Muscle of arm (tissue), 12 donors: Measurements from ENCODE around the gene MYO16. TPM values are rescaled to one million over a fixed set of nuclear protein-coding genes. Genes with fewer than 3 reads are reported as not detected.
"Not testable (repeated sequence)": the region's sequence is repeated elsewhere in the genome, so short reads cannot be mapped to it uniquely, and the experiment has no call there.

Experiments
- DNase-seq: peaks from one replicate; pipeline ENCODE4 v3.0.0-alpha.2; 2013
- polyA plus RNA-seq, 12 donors: library from polyadenylated mRNA; unstranded; fragments of 120-200 nt; gene quantifications; one replicate each; pipeline ENCODE4 v1.2.1, GENCODE V29; 2013; ENCODE audit not compliant: insufficient read length in 12 of 12

Gene MYO16
- polyA plus RNA-seq, 12 donors: 7.0 to 21.6 (median 16.9) TPM; not detected in 1

DNA sequence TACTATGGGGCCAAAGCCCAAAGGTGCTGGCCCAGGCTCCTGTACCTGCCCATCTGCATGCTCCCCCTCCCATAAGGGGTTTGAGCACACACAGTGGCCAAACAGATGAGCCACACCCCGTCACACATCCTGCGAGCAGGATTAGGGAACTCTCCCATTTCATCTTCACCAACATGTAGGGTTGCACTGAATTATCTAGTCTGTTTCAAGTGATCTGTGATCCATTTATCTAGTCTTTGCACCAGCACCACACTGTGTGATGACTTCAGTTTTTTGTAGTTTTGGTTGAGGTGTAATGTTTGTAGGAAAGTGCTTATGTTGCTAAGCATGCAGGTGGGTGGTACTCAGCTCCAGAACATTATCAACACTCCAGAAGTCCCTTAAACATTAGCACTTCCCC lies 249.3 kb downstream of the MYO16 start:
- DNase-seq: no peak

DNA sequence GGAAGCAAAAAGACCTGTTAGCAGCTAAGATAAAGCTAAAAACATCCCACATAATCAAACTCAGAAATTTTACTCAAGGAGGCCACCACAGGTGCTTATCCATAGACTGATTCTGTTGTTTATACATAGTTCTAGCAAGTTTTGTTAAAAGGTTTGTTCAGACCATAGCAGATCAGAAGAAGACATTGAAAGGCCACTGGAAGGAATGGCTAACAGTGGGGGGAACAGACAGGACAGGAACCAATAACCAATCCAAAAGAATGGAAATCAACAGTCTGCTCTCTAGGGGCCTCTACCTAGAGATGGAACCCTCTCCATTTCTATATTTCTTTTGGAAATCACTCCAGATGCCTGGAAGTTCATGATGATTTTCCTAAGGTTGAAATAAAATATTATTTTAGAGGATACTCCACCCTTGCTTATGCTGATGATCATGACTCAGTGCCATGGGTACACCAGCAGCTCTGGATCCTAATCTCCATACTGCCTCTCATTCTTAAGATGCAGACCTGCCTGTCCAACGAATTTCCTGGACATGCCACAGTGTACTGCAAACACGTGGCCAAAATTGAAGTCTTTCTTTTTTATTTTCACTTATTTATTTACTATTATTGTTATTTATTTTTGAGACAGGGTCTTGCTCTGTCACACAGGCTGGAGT lies 260.0 kb downstream of the MYO16 start:
- no peak for DNase-seq

DNA sequence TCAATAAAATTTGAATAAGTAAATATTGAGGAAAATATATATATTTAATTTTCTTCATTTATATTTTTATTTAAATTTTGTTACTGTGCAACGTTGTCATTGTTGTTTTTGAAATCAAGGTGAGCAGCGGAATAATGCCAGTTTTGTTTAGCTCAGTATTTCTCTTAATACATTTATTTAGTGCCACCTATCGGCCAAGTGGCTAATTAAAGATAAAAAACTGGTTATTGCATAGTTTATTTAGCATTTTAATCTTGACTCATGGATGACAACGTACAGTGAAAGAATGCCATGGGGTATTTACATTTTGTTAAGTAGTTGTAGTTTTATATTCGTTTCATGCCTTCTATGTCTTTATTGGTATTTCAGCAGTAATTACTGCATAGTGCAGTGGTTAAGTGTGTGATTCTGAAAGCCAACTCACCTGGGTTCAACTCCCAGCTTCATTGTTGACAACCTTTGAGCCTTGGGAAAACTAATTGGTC lies 265.9 kb downstream of the MYO16 start:
- no peak for DNase-seq

DNA sequence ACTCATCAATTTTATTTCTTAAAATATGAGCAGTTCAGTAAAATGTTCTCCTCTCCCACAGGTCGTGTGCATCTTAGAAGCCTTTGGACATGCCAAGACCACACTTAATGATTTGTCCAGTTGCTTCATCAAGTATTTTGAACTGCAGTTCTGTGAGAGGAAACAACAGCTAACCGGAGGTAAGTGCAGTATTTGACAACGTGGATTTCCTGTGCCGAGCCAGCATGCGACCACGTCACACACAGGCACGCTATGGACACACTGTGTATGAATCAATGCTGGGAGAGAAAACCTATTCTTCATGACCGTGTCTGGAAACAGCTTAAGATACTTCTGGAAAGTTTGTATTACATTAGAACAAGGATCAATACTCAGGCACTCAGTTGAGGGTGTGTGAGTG lies 268.5 kb downstream of the MYO16 start:
- DNase-seq: no peak

DNA sequence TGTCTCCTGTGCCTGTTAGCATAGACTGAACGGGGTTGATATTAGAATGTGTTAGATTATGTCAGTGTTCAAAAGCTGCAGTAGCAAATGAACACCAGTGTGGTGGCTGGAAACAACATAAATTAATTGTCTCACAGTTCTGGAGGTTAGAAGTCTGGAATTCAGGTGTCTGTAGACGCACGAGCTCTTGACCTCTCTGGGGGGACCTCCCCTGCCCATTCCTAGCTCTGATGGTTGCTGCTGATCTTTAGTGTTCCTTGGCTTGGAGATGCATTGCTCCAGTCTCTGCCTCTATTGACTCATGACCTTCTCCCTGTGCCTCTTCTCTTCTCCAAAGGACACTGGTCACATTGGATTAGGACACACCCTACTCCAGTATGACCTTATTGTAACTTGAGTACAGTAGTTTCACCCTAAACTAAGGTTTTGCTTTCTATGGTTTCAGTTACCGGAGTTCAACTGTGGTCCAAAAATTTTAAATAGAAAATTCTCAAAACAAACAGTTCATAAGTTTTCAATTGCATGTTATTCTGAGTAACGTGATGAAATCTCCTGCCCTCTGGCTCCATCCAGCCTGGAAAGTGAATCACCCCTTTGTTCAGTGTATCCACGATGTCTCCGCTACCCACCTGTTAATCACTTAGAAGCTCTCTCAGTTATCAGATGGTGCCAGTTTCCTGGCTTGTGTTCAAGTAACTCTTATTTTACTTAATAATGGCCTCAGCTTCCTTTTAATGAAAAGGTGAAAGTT lies 273.2 kb downstream of the MYO16 start:
- no peak for DNase-seq

DNA sequence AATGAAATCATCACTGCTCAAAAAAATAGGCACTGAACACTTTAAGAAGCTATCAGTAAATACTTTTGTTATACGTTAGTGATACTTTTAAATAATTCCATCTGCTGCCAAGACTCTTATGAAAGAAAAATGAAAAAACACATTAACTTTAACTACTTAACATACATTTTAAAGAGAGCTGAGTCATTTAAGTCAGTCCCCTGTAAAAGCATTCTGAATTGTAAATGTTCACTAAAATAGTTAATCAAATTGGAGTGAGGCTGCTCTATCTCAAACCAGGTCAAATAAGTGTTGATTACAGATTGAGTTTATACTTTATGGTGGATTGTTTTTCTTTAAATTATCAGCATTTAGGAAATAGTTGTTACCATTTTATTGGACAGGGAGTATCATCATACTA lies 274.2 kb downstream of the MYO16 start:
- DNase-seq: no peak

DNA sequence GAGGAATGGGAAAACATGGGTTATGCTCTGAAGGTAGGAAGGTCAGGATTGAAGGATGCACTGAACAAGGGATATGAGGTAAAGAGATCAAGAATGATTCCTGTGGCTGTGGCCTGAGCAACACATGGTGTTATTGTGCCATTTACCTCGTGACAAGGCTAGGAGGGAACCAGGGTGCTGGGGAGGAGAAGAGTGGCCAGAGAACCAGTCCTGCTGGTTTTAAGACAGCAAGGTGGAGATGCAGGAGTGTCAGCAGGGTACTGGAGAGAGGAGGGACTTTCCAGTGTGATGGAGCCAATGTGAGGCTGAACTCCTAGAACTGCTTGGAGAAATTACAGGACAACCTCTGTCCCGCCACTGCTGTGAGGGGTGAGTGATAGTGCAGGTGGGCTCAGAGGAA lies 282.4 kb downstream of the MYO16 start:
- no peak for DNase-seq

DNA sequence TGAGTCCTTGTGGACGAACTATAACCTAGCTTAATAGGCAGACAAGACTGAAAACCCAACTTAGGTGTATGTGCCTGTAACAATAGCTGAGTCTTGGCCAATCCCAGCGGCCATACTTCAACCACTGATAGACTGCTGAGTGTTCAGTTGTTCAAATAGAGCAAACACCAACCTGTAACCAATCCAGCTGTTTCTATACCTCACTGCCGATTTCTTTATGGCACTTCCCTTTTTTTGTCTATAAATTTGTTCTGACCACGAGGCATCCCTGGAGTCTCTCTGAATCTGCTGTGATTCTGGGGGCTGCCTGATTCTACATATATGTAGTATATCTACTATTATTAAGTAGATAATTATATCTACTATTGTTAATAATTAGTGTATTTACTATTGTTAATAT lies 284.3 kb downstream of the MYO16 start:
- DNase-seq: not testable (repeated sequence)

DNA sequence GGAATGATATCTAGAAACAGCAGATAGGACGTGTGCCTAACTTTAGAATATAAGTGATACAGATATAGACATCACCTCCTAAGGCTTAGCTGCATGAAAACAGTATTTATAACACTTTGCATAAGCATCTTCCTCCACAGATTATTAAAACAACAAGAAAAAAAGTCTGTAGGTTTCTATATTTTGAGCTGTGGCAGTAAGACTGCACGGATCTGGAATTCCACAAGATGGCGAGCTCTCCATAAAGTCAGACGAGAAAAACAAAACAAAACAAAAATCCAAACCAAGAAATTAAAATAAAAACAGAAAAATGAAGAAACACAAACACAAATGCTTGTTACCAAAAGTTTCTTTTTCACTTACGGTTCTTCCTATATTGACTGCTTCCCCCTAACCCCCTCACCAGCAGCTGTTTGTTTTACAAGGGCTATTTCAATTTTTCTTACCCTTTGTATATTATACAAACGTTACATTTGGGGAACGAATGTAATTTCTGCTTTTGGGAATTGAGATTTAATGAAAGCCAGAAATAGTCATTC lies 285.8 kb downstream of the MYO16 start:
- DNase-seq: peak; percentile 45

DNA sequence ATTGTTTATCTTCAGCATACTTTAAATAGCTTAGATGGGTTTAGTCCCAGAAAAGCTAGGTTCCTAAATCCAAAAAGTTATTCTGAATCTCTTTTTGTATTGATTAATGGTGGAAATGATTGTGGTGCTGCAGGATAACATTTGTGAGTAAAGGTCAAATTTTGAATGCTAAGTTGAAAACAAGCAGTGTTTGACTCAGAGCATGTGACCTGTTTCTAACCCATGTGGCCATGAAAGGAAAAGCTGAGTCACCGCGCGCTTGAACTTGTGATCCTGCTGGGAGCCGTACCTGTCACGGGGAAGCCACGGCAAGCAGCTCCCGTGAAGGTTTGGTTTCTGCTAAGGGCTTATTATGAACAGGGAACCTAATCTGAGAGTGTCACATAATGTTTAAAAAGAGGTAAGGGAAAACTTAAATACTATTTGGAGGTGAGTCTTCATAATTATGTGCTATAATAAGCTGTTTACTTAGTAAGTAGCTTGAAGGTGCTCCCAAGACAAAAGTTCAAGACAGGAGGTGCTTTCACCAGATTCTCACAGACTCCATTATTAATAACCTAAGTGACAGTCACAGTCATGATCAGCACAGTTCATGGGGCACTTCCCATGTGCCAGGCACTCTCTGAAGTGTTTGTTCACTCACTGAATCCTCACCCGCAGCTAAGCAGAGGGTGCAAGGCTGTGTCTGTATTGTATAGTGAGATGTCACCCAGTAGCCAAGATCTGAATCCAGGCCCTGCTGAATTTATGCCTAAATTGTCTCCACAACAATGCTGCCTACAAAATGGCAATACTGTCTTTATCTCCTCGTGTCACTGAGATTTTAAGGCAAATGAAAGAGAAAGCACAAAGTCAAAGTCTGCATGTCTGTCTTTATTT lies 286.5 kb downstream of the MYO16 start:
- peak; percentile 69 for DNase-seq

DNA sequence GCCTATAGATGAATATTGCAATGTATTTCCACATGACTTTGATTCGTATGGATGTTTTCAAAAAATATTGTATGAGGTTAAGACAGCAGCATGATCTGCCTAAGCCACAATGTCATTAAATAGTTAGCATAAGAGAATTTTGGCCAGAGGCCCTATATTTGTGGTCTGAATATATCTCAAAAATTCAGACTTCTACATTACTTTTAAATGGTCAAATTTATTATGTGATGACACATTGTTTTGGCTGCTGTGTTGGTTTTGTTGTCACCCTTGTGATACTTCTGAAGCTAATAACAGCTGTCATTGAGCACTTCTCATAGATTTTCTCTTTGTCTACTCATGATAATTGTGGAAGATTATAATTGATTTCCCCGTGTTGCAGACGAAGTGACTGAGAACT lies 288.2 kb downstream of the MYO16 start:
- DNase-seq: no peak

DNA sequence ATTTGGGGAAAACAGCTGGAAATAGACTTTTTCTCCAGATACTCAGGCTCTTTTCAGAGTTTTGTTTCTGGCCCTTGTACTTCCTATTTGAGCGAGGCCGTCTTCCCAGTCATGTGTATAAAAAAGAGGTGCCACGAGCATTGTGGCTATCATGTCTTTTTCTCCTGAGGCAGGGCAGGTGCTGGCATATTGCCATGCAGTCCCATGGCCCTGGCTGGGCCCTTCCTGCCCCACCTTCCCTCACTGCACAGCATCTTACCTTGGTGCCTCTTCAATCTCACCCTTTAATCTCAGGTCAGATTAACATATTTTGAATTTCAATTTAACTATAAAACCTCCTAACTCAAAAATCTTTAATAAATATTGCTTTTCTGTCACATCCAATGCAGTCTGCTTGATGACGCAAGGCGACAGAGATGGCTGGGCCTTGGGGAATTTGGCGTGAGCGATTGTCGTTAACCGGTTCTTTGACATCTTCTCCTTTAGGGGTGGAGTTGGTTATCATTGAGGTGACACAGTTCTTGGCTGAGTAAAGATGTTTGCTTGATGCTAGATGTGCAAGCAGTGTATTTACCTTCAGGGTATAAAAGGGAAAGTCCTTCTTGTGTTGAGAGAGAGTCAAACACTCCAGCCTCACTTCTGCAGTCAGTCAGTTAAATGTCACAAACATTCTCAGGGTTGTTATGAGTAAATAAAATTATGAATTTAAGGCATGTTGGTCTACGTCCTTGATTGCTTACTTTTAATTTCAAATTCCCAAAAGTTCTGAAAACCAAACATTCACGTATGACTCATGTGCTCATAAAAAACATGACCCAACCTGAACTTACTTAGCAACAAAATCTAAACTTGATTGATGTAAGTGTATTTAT lies 289.9 kb downstream of the MYO16 start:
- DNase-seq: no peak

DNA sequence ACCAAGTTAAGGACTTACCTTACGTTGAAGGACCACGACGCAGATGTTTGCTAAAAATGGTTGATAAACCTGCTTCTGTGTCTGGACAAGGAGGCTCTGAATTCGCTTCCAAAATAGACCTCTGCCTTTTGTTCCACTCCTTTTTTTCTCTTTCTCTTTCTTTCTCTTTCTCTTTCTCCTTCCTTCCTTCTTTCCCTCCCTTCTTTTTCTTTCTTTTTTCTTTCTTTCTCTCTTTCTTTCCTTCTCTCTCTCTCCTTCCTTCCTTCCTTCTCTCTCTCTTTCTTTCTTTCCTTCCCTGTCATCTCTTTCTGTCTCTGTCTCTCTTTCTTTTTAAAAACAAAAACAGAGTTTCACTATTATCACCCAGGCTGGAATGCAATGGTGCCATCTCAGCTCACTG lies 290.7 kb downstream of the MYO16 start:
- no peak for DNase-seq

DNA sequence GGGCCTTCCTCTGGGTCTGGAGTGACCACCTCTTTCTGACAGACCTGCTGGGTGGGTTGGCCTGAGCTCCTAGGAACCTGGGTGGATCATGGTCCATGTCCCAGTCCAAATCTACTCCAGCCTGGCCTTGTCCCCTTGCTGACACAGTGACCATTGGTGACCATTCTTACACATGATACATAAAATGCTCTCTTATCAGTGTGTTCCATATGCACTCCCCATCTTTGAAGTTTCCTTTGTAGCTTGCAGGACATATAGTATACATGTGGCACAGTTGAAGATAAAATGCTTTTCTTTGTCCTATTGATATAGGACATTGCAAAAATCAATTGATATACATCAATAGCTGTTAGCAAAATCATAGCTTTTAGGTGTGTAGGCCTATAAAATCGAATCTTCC lies 291.8 kb downstream of the MYO16 start:
- no peak for DNase-seq

DNA sequence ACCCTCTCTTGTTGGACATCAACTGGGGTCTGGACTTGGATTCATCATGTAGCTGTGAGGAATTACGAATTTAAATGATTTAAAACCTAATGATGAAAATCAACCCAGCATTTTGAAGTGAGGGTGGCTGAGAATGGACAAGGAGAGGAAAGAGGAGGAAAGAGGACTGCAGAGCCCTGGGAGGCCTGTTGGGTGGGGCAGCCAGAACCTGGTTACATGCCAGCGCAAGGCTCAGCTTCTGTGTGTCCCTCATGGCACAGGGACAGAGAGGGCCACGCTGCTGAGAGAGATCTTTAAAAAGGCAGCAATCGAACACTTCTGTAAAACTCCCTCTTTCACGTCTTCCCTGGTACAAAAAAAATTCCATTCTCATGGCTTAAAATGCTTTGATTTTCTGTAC lies 292.7 kb downstream of the MYO16 start:
- DNase-seq: no peak

DNA sequence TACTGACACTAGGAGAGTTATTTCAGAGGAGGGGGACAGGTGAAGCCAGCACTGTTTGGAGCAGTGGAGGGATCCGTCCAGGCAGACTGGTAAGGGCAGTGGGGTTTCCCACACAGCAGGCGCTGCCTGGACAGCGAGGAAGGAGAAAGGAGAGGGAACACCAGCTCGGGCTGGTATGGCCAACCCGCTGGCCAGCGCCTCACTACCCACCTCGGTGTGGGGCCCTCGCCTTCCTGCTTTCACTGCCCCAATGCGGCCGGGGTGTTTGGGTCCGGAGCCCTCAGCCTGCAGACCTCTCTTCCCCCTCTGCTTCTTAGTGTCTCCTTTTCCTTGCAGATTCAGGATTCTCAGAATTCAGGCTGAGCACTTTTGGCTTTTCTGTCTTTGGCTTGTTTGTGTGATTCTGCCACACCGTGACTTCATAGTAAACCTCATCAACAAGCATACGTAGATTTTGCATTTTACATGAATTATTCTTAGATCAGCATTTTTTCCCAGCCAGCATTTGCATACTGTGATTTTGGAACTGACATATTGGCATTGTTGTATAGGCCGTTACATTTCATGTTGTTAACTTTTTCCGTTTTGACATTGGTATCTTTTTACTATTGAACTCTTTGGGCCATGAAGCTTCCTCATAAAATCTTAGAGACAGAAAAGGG lies 294.1 kb downstream of the MYO16 start:
- DNase-seq: no peak

DNA sequence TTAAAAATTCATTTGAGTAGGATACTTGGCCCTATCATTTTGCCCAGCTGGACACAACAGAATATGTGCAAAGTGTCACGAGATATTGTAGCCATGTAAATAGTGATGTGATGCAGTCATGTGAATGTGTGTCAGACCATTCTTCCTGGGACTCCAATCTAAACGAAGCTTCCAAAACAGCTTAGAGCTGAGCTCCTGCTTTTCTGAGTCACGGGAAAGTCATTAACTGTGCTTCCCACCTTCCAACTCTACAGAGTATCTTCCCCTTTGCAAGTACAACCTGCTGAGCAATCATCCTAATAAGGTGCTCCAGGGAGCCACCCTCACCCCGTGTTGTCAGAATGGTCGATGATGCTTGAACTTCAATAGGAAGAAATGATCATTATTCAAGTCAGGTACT lies 294.7 kb downstream of the MYO16 start:
- DNase-seq: no peak

DNA sequence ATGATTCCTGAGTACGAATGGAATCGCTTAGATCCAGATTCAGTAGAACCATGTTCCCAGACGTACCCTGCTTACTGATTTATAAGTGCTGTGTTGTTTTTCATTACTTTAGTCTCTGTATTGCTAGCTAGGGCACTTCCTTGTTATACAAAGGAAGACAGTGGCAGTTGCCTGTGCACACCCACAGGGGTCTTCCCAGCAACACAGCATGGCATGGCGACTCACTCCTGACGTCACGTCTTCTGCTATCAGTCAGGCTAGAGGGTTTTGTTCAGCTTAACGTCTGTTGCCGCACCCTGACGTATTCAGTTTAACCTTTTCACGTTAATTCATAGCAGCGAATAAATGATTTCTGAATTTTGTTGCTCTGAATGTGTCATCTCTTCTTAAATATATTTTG lies 295.1 kb downstream of the MYO16 start:
- DNase-seq: no peak

DNA sequence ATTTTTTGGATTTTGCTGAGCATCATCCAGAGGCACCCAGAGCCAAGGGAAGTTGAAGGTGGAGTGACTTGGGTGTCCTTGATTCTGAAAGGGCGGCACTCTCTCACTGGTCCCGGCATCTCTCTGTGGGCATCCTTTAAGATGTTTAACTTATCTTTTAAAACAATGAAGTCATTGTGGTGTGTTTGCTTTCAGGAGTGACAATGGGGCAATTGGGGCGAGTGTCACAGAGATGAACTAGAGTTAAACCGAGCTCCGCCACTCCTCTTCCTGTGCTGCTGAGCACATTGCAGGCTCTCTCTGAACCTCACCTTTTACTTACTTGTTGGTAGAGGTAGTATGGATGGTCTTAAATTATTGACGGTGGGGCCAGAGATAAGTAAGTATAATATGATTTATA lies 295.7 kb downstream of the MYO16 start:
- no peak for DNase-seq

DNA sequence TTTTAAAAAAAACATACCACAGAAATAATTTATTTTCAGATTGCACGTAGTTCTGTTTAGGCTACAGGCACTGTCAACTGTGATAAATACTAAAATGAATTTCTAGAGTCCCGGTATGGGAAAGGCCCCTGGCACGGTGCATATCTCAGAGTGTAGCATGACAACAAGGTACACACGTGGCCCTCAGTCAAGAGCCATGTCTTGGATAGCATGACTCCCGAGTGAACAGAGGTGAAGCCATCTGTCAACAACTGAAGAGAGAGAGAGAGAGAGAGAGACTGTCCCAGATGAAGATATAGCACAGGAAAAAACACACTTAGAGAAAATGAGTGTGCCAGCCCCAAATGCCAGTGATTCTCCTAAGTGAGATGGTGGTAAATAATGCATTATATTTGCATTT lies 297.5 kb downstream of the MYO16 start:
- DNase-seq: no peak

DNA sequence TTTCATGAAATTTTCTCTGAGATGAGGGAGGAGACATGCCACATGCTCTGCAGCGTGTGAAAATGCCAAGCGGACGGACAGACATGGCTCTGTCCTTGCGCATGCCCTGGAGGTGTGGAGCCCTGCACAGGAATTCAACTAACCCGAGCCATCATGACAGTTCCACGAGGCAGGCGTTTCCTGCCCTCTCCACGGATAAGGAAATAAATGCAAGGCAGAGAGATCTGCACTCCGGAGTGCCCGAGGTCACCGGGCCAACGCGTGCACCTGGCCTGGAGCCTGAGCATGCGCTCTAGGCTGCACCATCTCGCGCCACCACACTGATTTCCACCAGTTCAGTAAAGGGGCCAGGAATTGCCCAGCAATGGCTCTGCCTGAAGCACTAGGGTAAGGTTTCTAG lies 298.2 kb downstream of the MYO16 start:
- DNase-seq: no peak
